GM21619 (cell line): ENCODE measurements around the gene SH3D19.
A peak's percentile ranks its signal among the peaks of the same experiment; 100 is the strongest.
"Not testable (repeated sequence)": the region's sequence is repeated elsewhere in the genome, so short reads cannot be mapped to it uniquely, and the experiment has no call there.

ENCODE experiments used
- ATAC-seq: cut with Tn5 transposase; IDR thresholded peaks from one replicate; pipeline ENCODE4 v1.9.1; 2021; ENCODE audit not compliant: unreplicated experiment

The SH3D19 gene

GRCh38 chr4:151284534-151285245, 40.7 kb downstream of the SH3D19 start:
- no peak for ATAC-seq

- ATAC-seq = peak; percentile 62
Measured at GRCh38 chr4:151276787-151277562, 48.4 kb downstream of the SH3D19 start, which contains the start of gene PRSS48. PRSS48 (plus strand) TSS chr4:151277161; CDS start chr4:151277173, 12 bp downstream.

GRCh38 chr4:151268905-151269304, 56.5 kb downstream of the SH3D19 start:
- ATAC-seq = not testable (repeated sequence)

GRCh38 chr4:151267822-151268535, 57.4 kb downstream of the SH3D19 start:
- ATAC-seq = no peak

- no peak for ATAC-seq
Measured at GRCh38 chr4:151267104-151267503, 58.3 kb downstream of the SH3D19 start.

GRCh38 chr4:151266497-151266896, 58.9 kb downstream of the SH3D19 start:
- ATAC-seq = no peak

GRCh38 chr4:151263455-151263854, 62.0 kb downstream of the SH3D19 start:
- ATAC-seq = no peak

- ATAC-seq = no peak
Measured at GRCh38 chr4:151260526-151260925, 64.9 kb downstream of the SH3D19 start.

GRCh38 chr4:151259752-151260151, 65.7 kb downstream of the SH3D19 start:
- ATAC-seq = no peak

GRCh38 chr4:151257704-151258103, 67.7 kb downstream of the SH3D19 start:
- no peak for ATAC-seq

- no peak for ATAC-seq
Measured at GRCh38 chr4:151256134-151256533, 69.3 kb downstream of the SH3D19 start.

- ATAC-seq = not testable (repeated sequence)
Measured at GRCh38 chr4:151255680-151256079, 69.7 kb downstream of the SH3D19 start.

GRCh38 chr4:151255226-151255625, 70.2 kb downstream of the SH3D19 start:
- ATAC-seq = not testable (repeated sequence)

GRCh38 chr4:151251603-151252304, 73.7 kb downstream of the SH3D19 start:
- ATAC-seq = no peak

- ATAC-seq = no peak
Measured at GRCh38 chr4:151250706-151251105, 74.7 kb downstream of the SH3D19 start.

- ATAC-seq = no peak
Measured at GRCh38 chr4:151248519-151248918, 76.9 kb downstream of the SH3D19 start.

GRCh38 chr4:151247395-151247794, 78.0 kb downstream of the SH3D19 start:
- ATAC-seq = no peak

GRCh38 chr4:151246742-151247141, 78.7 kb downstream of the SH3D19 start:
- ATAC-seq = no peak

- ATAC-seq = no peak
Measured at GRCh38 chr4:151242305-151242704, 83.1 kb downstream of the SH3D19 start.

- ATAC-seq = no peak
Measured at GRCh38 chr4:151239608-151240007, 85.8 kb downstream of the SH3D19 start.

- no peak for ATAC-seq
Measured at GRCh38 chr4:151238477-151238876, 86.9 kb downstream of the SH3D19 start.
